Activated CD8-positive, alpha-beta T cell treated with anti-CD3 and anti-CD28 coated beads for 36 hours (primary cell): Measurements from ENCODE around the gene SHISA5. TPM values are rescaled to one million over a fixed set of nuclear protein-coding genes. Genes with fewer than 3 reads are reported as not detected.

Experiments
- ATAC-seq: fragments of 200-7000 bp; cut with Tn5 transposase; one replicate; pipeline ENCODE4 v1.10.0; 2021; ENCODE audit warnings: mild to moderate bottlenecking, moderate library complexity
- CTCF ChIA-PET: fragments of 350-600 bp; sonication (Branson Sonifier 250); formaldehyde crosslinking; loops from one replicate; lab custom pipeline; 2021; ENCODE audit warnings: antibody characterized with exemption; lab: Charles Lee
- POLR2A ChIA-PET: fragments of 350-600 bp; sonication (Branson Sonifier 250); formaldehyde crosslinking; loops from one replicate; lab custom pipeline; 2021; ENCODE audit warnings: antibody characterized with exemption; lab: Charles Lee
- DNase-seq: peaks from one replicate; pipeline ENCODE4 v3.0.0-alpha.2; 2020
- H3K27ac Mint-ChIP-seq: one replicate; pipeline ENCODE4 v1.8.0; 2021; ENCODE audit warnings: mild to moderate bottlenecking, mixed read lengths
- H3K27me3 Mint-ChIP-seq: one replicate; pipeline ENCODE4 v1.8.0; 2021; ENCODE audit warnings: mixed read lengths
- H3K36me3 Mint-ChIP-seq: one replicate; pipeline ENCODE4 v1.8.0; 2021; ENCODE audit warnings: low read depth, mixed read lengths
- H3K4me1 Mint-ChIP-seq: one replicate; pipeline ENCODE4 v1.8.0; 2021; ENCODE audit warnings: low read depth, mixed read lengths
- H3K4me3 Mint-ChIP-seq: one replicate; pipeline ENCODE4 v1.8.0; 2021; ENCODE audit warnings: mild to moderate bottlenecking, moderate library complexity, mixed read lengths
- H3K9me3 Mint-ChIP-seq: one replicate; pipeline ENCODE4 v1.8.0; 2021; ENCODE audit warnings: mixed read lengths
- intact Hi-C: fragments of 100-400 bp; cut with micrococcal nuclease; formaldehyde crosslinking; loops from one replicate; pipeline ENCODE4 v1.10.0; 2022
- total RNA-seq, 2 experiments: library from RNA; stranded (reverse); gene quantifications; one replicate each; pipeline ENCODE4 v1.2.3, GENCODE V29; 2021
- TF ChIP-seq, protein P1 (sequence below): fragments of 200-600 bp; IDR thresholded peaks from one replicate; pipeline ENCODE4 v1.8.0; 2022; ENCODE audit warnings: antibody characterized with exemption, mild to moderate bottlenecking

Gene SHISA5
- total RNA-seq, 2 experiments from 2014 or later = 65.9 to 71.4 TPM

DNA sequence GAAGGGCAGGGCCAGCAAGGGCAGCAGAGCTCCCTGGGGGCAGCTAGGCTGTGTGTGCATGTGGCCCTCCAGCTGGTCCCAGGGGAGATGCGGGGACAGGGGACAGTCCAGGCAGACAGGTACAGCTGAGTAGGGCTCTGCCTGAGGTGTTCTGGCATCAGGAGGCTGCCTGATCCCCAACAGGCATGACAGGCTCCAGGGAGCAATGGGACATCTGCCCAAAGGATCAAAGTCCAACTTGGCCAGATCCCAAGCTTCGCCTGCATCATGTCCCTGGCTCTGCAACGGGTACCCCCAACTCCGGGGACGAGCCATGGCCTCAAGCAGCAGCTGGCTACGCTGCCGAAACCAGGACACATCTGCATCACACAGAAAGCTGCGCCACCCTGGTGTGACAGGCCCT is 35.6 kb downstream of the SHISA5 start:
- Mint-ChIP-seq H3K27ac (peak overlapping the region; percentile 96), H3K4me3 (peak overlapping the region; percentile 87), H3K4me1 (peaks cover 47% of the 10 kb centered on the region), H3K27me3 (no peaks in the 10 kb centered on the region), H3K9me3 (no peaks in the 10 kb centered on the region), H3K36me3 (peaks cover 46% of the 10 kb centered on the region)
- no peak for DNase-seq
- CTCF ChIA-PET = interaction anchor here (1.3 to 4.3 kb wide), 4 partner anchors 32 to 167 kb away, joined by 4 to 18 read pairs (median 6); partner anchors contain the start of gene SLC26A6
- intact Hi-C loops = no loop called here
- TF ChIP-seq, protein P1, sequence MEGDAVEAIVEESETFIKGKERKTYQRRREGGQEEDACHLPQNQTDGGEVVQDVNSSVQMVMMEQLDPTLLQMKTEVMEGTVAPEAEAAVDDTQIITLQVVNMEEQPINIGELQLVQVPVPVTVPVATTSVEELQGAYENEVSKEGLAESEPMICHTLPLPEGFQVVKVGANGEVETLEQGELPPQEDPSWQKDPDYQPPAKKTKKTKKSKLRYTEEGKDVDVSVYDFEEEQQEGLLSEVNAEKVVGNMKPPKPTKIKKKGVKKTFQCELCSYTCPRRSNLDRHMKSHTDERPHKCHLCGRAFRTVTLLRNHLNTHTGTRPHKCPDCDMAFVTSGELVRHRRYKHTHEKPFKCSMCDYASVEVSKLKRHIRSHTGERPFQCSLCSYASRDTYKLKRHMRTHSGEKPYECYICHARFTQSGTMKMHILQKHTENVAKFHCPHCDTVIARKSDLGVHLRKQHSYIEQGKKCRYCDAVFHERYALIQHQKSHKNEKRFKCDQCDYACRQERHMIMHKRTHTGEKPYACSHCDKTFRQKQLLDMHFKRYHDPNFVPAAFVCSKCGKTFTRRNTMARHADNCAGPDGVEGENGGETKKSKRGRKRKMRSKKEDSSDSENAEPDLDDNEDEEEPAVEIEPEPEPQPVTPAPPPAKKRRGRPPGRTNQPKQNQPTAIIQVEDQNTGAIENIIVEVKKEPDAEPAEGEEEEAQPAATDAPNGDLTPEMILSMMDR = no peak
- ATAC-seq = no peak
- POLR2A ChIA-PET = interaction anchor here (1.1 to 4.2 kb wide), 5 partner anchors 8 to 89 kb away, joined by 3 to 32 read pairs (median 8); partner anchors contain the start of genes ATRIP, PFKFB4 and TMA7

DNA sequence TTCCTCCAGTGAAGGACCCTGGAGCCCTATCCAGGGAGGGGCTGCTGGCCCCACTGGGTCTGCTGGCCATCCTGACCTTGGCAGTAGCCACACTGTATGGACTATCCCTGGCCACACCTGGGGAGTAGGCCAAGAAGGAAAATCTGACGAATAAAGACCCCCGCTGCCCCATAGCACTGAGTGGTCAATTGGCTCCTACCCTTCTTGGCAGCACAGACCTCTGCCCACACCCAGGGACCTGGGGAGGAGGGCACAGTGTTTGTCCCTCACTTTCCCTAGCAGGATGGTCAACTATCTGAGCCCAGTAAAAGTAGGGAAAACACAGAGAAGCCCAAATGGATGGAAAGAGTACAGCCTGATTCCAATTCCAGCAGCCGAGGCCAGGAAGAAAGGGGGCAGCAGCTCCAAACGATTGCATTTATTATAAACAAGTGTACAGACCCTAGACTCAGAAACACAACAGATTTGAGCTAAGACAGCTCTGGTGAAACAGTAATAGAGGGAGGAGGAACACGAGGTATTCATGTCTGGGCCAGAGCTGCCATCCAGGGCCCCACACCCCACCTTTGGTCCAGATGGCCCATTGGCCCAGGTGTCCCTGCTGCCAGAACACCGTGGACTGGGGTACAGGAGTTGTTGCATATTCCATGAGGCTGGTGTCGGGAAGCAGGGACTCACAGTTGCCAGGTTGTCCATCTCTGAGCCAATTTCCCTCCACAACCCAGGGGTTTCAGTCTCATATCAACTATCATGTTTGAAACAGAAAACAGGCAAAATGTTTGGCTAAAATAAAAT is 36.3 kb downstream of the SHISA5 start:
- TF ChIP-seq, protein P1 = no peak
- CTCF ChIA-PET = interaction anchor here (1.0 to 4.3 kb wide), 5 partner anchors 22 to 168 kb away, joined by 3 to 18 read pairs (median 5); partner anchors contain the start of gene SLC26A6
- no peaks in the 10 kb centered on the region for H3K27me3 Mint-ChIP-seq
- ATAC-seq (no peak), DNase-seq (no peak)
- peak overlapping the region; percentile 96 for H3K27ac Mint-ChIP-seq
- POLR2A ChIA-PET = interaction anchor here (0.8 to 4.2 kb wide), 7 partner anchors 8 to 227 kb away, joined by 3 to 32 read pairs (median 7); partner anchors contain the start of genes ATRIP, TMA7 and ZNF589
- no peaks in the 10 kb centered on the region for H3K9me3 Mint-ChIP-seq
- H3K4me1 Mint-ChIP-seq = peaks cover 44% of the 10 kb centered on the region
- intact Hi-C loops = no loop called here
- H3K4me3 Mint-ChIP-seq = peak overlapping the region; percentile 87
- H3K36me3 Mint-ChIP-seq = peaks cover 46% of the 10 kb centered on the region

DNA sequence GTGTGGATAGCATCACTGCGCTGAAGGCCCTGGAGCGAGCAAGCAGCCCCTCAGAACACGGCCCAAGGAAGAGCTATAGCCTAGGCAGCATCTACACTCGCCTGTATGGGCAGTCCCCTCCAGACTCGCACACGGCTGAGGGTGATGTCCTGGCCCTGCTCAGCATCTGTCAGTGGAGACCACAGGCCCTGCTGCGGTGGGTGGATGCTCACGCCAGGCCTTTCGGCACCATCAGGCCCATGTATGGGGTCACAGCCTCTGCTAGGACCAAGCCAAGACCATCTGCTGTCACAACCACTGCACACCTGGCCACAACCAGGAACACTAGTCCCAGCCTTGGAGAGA is 36.9 kb downstream of the SHISA5 start:
- intact Hi-C loops = no loop called here
- H3K4me3 Mint-ChIP-seq = peak overlapping the region; percentile 87
- TF ChIP-seq, protein P1 = no peak
- peaks cover 44% of the 10 kb centered on the region for H3K4me1 Mint-ChIP-seq
- H3K27ac Mint-ChIP-seq = peak overlapping the region; percentile 96
- ATAC-seq = peak; percentile 5
- DNase-seq = no peak
- peaks cover 46% of the 10 kb centered on the region for H3K36me3 Mint-ChIP-seq
- ChIA-PET POLR2A (interaction anchor here (0.6 to 4.2 kb wide), 15 partner anchors 9 to 227 kb away, joined by 3 to 32 read pairs (median 4); partner anchors contain the start of genes ATRIP, NME6, TMA7 and ZNF589), CTCF (interaction anchor here (0.7 to 4.3 kb wide), 6 partner anchors 21 to 219 kb away, joined by 3 to 18 read pairs (median 4); partner anchors contain the start of gene NCKIPSD)
- no peaks in the 10 kb centered on the region for H3K9me3 Mint-ChIP-seq
- H3K27me3 Mint-ChIP-seq = no peaks in the 10 kb centered on the region

DNA sequence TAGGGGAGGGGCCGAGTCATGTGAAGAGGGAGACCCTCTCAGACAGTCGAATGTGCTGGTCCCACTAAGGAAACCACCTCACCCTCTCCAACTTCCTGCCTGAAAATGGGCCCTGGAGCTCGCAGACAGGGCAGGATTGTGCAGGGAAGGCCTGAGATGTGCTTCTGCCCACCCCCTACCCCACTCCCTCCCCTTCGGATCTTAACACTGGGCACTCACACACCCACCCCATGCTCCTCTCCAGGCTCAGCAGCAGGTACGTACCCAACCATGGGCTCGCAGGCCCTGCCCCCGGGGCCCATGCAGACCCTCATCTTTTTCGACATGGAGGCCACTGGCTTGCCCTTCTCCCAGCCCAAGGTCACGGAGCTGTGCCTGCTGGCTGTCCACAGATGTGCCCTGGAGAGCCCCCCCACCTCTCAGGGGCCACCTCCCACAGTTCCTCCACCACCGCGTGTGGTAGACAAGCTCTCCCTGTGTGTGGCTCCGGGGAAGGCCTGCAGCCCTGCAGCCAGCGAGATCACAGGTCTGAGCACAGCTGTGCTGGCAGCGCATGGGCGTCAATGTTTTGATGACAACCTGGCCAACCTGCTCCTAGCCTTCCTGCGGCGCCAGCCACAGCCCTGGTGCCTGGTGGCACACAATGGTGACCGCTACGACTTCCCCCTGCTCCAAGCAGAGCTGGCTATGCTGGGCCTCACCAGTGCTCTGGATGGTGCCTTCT is 37.4 kb downstream of the SHISA5 start:
- ChIA-PET CTCF (interaction anchor here (0.7 to 4.3 kb wide), 7 partner anchors 21 to 219 kb away, joined by 3 to 18 read pairs (median 6); partner anchors contain the start of gene NCKIPSD), POLR2A (interaction anchor here (0.6 to 4.2 kb wide), 17 partner anchors 9 to 226 kb away, joined by 3 to 32 read pairs (median 4); partner anchors contain the start of genes ATRIP, NME6, TMA7 and ZNF589)
- ATAC-seq (peak; percentile 22), DNase-seq (peak; percentile 56)
- peak overlapping the region; percentile 96 for H3K27ac Mint-ChIP-seq
- no peaks in the 10 kb centered on the region for H3K9me3 Mint-ChIP-seq
- peaks cover 44% of the 10 kb centered on the region for H3K4me1 Mint-ChIP-seq
- intact Hi-C loops = no loop called here
- peak overlapping the region; percentile 87 for H3K4me3 Mint-ChIP-seq
- no peaks in the 10 kb centered on the region for H3K27me3 Mint-ChIP-seq
- TF ChIP-seq, protein P1 = no peak
- H3K36me3 Mint-ChIP-seq = peaks cover 46% of the 10 kb centered on the region
